Smooth muscle cell of the brain vasculature (primary cell): ENCODE results near the gene GTPBP2.

Source experiments
- DNase-seq: peaks from one replicate; pipeline ENCODE4 v3.0.0-alpha.2; 2012; ENCODE audit warnings: low read depth, low spot score

Gene GTPBP2, protein sequence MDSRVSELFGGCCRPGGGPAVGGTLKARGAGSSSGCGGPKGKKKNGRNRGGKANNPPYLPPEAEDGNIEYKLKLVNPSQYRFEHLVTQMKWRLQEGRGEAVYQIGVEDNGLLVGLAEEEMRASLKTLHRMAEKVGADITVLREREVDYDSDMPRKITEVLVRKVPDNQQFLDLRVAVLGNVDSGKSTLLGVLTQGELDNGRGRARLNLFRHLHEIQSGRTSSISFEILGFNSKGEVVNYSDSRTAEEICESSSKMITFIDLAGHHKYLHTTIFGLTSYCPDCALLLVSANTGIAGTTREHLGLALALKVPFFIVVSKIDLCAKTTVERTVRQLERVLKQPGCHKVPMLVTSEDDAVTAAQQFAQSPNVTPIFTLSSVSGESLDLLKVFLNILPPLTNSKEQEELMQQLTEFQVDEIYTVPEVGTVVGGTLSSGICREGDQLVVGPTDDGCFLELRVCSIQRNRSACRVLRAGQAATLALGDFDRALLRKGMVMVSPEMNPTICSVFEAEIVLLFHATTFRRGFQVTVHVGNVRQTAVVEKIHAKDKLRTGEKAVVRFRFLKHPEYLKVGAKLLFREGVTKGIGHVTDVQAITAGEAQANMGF

DNA sequence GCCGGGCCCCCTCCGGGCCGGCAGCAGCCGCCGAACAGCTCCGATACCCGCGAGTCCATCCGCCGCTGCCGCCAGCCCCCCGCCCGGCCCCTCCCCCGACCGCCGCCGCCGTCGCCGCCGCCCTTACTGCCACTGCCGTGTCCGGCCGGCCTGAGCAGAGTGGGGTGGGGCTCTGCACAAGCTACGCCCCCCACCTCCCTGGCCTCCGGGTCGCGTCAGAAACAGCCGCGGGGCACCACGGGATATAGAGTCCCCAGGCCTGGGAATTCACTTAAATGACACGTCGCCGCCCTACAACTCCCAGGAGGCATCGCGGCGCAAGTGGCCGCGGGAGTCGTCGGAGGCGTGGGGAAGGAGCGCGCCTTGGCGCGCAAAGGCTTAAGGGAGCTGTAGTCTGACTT, at the start of gene GTPBP2:
GTPBP2 (minus strand) TSS at position 161 of the 401 bp plus-strand sequence; CDS start at position 59, 102 bp downstream.
- peak; percentile 99 for DNase-seq

DNA sequence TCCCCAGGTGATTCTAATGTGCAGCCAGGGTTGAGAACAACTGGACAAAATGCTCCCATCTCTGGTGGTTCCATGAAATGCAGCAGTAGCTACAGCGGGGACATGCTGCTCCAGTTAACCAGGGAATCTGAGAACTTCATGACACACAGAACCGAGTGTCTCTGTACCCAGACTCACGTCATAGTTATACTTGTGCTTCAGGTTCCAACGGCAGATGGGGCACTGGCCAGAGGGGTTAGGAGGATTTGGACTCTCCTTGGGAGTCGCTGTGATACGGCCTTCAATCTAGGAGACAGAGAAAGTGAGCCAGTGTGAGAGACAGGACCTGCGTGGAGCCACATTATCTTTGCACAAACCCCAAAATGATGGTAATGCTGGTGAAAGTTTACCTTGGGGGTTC, 49.3 kb upstream of the GTPBP2 start:
- no peak for DNase-seq

GRCh38 chr6:43677759-43678158, 48.7 kb upstream of the GTPBP2 start:
- DNase-seq: no peak

DNA sequence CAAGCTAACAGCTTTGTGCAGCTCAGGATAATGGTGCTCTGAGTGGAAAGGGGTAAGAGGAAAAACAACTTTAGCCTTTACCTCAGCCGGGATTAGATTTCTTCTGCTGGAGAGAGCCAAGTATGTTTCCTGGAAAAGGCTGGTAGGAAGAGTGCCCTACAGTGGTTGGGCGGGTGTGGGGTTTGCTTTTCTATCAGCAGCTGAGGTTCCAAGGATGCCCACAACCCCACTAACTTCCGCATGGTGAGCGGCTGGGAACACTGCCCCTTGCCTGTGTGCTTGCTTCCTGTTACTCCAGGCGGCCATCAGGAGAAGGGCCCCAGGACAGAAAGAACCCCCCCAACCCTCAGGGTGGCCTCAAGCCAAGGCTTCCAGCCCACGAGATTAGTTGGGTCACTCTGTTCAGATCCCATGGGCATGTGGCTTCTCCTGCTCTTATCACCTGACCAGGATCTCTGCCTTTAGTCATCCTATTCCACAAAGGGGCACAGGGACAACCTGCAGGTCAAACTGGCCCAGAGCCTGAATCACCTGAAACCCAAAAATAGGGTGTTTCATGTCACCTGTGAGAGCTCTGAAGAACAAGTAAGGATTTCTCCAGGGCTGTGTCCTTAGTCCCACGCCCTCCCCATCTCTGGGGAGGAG, 48.0 kb upstream of the GTPBP2 start:
- DNase-seq: no peak

- no peak for DNase-seq
Observed at GRCh38 chr6:43674921-43675320, 45.9 kb upstream of the GTPBP2 start.

DNA sequence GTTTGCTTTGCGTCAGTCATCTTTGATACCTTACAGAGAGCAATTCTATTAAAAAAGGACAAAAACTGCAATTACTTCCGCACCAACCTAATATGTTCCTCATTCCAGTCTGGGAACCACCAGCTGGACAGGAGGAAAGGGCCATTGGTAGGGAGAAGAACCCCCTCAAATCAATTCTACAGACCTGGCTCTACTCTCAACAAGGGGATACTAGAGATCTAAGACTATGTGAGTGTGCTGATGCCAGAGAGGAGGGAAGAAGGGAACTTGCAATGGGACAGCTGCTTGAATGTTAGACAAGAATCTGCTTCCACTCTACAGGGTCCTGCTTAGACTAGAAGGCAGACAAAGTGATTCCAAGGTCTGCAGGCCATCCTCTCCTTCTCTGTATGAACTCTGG, 45.2 kb upstream of the GTPBP2 start:
- no peak for DNase-seq

DNA sequence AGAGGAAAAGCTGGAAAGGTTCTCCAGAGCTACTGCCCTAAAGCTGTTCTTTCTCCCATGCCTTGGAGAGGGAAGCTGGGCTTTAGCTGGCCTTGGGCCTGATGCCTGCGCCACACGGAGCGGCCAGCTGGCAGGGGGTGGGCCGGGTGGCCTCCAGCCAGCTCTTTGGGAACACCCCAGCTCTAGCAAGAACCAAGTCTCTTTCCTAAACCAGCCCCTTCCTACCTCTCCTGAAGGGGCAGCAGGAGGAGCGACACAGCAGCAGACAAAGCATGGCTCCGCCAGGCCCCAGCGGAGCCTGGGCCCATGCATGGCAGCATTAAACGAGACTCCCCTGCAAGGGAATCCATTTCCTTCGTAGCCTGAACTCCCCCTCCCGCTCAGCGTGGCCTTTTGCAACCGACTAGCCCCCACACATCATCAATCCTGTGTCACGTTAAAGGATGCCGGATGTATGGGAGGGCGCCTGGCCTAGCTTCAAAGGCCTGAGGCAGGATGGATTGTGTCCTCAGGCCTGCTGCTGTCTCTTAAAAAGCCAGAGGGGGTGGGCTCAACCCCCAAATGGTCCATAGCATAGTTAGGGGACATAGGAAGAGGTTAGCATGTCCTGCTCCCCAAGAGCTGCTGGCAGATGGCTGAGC, 44.5 kb upstream of the GTPBP2 start:
- DNase-seq: no peak

DNA sequence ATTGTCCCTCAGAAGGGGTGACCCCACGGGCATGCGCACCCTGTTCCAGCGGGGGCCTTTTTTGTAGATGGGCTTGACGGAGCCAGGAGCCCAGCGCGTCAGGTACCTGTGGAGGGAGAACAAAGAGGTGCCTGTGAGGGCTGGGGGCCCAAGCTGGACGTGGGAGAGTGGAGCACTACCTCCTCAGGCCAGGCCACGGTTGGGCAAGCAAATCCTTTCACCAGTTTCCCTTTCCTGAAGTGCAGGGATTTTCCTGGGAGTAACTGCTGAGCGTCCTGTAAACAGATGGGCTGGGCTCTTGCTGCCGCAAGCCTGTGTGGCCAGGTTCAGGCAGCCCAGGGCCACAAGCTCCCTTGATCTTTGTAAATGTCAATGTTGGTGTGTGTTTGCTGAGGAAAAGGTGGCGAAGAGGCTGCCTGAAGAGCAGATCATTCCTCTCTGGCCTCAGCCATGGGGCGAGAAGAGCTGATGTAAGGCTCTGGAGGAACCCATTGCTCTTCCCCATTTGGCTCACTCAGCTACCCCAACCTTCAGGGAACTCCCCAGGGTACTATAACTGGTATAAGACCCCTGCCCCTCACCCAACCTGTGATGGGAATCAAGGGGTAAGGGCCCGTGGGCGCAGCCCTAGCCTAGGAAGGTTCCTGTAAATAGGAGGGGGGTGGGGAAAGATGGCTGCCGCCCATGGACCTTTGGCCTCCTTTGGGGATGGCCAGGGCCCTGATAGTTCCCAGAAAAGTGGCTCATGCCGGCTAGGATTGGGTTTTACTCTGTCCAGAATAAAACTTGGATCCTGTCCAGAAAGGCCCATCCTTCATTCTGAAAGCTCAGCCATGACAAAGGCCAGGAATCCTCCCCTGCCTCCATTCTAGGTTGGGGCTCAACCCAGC, 43.0 kb upstream of the GTPBP2 start:
- DNase-seq: no peak

DNA sequence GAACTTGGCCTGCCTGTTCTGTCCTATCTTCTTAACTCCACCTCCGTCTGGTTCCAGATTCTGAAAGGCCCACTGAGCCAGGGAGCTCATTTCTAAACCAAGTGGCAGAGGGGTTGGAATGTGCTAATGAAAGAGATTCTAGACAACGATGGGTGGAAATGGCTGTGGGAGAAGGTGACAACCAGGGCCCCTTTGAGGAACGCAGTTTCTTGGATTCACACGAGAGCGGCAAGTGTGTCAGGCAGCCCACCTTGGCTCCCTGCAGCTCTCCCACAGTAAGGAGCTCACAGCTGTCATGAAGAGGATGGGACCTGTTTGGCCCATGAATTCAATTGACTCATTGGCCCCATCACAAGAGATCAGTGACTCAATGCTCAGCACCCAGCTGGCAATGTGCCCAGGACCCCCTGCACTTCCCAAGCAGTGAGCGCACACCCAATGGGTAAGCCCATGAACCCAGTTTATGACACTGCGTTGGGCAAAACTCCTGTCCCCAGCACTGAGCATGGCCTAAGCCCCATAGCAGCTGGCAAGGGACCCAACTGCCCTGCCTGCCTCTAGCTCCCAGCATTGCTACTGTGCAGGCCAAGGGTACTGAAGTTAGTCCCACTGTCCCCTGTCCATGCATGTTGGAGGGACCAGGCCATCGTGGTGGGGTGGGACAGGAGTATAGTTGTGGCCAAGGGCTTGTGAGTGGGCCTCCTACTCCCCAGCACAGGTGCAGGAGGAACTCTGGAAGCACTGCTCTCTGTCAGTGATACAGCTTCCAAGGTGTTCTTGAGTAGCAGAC, 42.1 kb upstream of the GTPBP2 start:
- DNase-seq: no peak

DNA sequence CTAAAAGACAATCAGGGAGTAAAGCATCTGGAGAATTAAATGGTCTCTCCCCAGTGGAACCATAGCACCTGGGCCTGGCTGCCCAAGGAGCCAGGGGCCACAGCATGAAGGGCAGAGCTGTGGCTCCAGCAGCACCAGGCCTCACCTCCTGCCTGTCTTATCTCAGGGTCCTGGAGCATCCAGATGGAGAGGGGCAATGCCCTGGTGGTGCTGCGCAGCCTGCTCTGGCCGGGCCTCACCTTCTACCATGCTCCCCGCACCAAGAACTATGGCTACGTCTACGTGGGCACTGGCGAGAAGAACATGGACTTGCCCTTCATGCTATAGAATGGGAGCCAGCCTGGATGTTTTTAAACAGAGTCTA, 41.5 kb upstream of the GTPBP2 start:
- DNase-seq: no peak

GRCh38 chr6:43669922-43670622, 41.0 kb upstream of the GTPBP2 start:
- DNase-seq: no peak

DNA sequence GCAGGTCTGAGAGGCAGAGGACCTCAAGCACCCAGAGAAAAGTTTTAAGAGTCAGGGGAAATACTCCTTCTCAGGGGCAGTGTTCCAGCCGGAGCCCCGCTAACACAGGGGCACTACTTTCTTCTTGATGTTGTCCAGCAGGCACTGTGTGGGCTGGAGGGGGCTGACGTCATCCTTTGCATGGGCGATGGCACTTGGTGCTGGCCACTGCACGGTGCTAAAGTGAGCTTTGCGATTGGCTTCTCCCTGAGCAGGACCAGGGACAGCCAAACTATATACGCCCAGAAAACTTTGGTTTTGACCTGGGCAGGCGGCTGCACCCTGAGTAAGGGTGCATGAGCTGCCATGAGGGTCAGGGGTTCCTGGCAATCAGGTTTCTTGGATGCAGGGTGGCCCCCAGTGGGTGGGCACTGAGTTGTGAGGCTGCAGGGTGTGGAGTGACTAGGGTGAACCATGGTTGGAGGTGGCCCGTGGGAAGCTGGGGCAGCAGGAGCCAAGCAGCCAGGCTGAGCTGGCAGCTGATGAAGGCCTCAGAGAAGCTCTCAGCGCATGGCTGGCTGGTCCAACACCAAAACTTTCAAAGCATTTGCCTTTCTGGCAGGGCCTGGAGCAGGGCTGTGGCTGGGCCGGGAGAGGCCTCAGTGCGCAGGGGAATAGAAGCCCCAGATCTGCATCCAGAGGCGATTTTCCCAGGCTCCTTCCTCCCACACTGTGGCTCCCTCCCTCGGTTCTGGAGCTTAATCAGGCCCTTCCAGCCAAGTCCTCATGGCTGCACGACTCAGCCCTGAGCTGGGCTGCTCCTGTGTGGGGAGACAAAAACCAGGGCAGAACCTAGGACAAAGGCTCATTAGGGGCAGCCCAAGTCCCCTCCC, 40.2 kb upstream of the GTPBP2 start:
- DNase-seq: no peak

GRCh38 chr6:43668151-43669028, 39.3 kb upstream of the GTPBP2 start:
- no peak for DNase-seq

GRCh38 chr6:43667245-43668150, 38.4 kb upstream of the GTPBP2 start:
- DNase-seq: no peak

DNA sequence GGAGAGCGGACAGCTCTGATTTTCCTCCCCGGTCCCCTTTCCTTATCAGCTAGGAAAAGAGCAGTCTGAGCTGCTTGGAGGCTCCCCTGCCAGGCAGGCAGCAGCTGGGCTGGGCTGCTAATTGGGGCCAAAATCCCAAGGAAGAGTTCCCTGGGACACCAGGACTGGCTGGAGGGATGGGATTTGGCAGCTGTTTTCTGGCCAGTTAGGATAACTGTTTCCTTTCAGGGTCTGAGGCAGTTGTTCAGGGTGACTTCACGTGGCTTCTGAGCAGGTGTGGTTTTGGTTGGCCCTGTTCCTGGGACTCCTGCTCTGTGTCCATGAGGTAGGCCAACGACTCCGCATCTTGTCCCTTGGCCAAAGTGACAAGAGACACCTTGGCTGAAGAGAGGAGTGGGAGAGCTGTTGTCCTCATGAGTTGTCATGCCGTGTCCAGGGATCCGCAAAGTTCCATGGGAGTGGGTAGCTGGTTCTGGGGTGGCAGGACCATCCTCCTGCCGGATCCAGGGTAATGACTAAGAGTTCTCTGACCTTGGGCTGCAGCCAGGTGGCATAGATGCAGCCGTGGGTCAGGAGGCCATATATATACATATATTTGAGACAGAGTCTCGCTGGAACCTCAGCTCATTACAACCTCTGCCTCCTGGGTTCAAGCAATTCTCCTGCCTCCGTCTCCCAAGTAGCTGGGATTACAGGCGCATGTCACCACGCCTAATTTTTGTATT, 37.3 kb upstream of the GTPBP2 start:
- DNase-seq: no peak

- no peak for DNase-seq
Observed at GRCh38 chr6:43665376-43665775, 36.3 kb upstream of the GTPBP2 start.
